ENCODE measurements around the gene XYLT1.

The XYLT1 gene

DNA sequence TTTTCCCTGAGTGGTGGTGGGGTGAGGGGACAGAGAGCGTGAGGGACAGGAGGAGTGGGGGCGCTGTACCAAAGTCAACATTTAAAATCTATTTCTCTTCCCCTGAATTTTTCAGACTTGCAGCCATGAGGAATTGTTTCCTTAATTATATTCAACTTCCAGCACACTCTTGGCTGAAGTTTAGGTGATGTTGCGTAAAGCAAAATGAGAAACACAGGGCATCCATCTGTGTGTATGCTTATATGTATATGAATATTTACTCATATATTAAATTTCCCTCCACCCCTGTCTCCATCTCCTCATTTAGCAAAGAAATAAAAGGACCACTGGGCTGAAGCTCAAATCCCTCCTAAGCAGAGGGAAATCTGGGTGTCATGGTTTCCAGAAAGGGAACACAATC is 218.1 kb downstream of the XYLT1 start:
- H3K4me1 ChIP-seq (ENCODE audit: control insufficient read depth, insufficient read depth, low read depth, low read length): no peaks in the 10 kb centered on the region
- no peak overlapping the region for H2BK5ac ChIP-seq (ENCODE audit: low read depth, low read length, poor library complexity, severe bottlenecking)
- peaks cover 0 to 7% of the 10 kb centered on the region in 2 experiments for H3K36me3 ChIP-seq (ENCODE audit: control insufficient read depth in 1 of 2, insufficient read depth in 2 of 2, low read depth in 1 of 2, low read length in 2 of 2)
- no peak overlapping the region for H2BK120ac ChIP-seq (ENCODE audit: low read depth, low read length)
- H3K18ac ChIP-seq (ENCODE audit: low read depth in 1 of 2, low read length in 2 of 2): no peak overlapping the region
- no peak for DNase-seq
- no peak overlapping the region for H3K4me2 ChIP-seq (ENCODE audit: low read length, poor library complexity, severe bottlenecking)
- no peak overlapping the region for H3K23ac ChIP-seq (ENCODE audit: low read length in 2 of 2)
- no peak overlapping the region for H3K27ac ChIP-seq (ENCODE audit: low read length, poor library complexity, severe bottlenecking)
- no peak overlapping the region for H2BK15ac ChIP-seq (ENCODE audit: low read depth, poor library complexity, severe bottlenecking)
- H3K9me3 ChIP-seq (ENCODE audit: control insufficient read depth, low read length): no peaks in the 10 kb centered on the region
- no peak overlapping the region for H3K14ac ChIP-seq (ENCODE audit: low read length in 2 of 2)
- H3K9ac ChIP-seq (ENCODE audit: low read length): no peak overlapping the region
- H2AFZ ChIP-seq (ENCODE audit: low read depth, low read length): no peak overlapping the region
- no peak overlapping the region for H3K4me3 ChIP-seq (ENCODE audit: insufficient read depth in 1 of 2, low read depth in 1 of 2, low read length in 2 of 2)
- H2BK12ac ChIP-seq (ENCODE audit: low read length in 2 of 2): no peak overlapping the region
- H4K91ac ChIP-seq (ENCODE audit: low read length): no peak overlapping the region
- no peaks in the 10 kb centered on the region for H3K27me3 ChIP-seq (ENCODE audit: control insufficient read depth in 1 of 2, insufficient read depth in 1 of 2, low read length in 2 of 2)
- H2AK5ac ChIP-seq (ENCODE audit: low read length, severe bottlenecking): no peak overlapping the region
- H3K79me1 ChIP-seq (replicated peaks; ENCODE audit: low read length, poor library complexity, severe bottlenecking): no peaks in the 10 kb centered on the region
- no peak overlapping the region for H4K8ac ChIP-seq (ENCODE audit: low read length)
- no peak overlapping the region for H3K4ac ChIP-seq (ENCODE audit: low read depth in 1 of 2, low read length in 2 of 2)
- no CpG with 5 or more reads among the region's 3 CpGs for WGBS

GRCh38 chr16:17252064-17252463 is 218.7 kb downstream of the XYLT1 start:
- no peaks in the 10 kb centered on the region for H3K9me3 ChIP-seq (ENCODE audit: control insufficient read depth, low read length)
- no peaks in the 10 kb centered on the region for H3K4me1 ChIP-seq (ENCODE audit: control insufficient read depth, insufficient read depth, low read depth, low read length)
- H3K4me2 ChIP-seq (ENCODE audit: low read length, poor library complexity, severe bottlenecking): no peak overlapping the region
- H3K27me3 ChIP-seq (ENCODE audit: control insufficient read depth in 1 of 2, insufficient read depth in 1 of 2, low read length in 2 of 2): no peaks in the 10 kb centered on the region
- H3K23ac ChIP-seq (ENCODE audit: low read length in 2 of 2): no peak overlapping the region
- no peak for DNase-seq
- no peak overlapping the region for H3K27ac ChIP-seq (ENCODE audit: low read length, poor library complexity, severe bottlenecking)
- no peak overlapping the region for H3K4ac ChIP-seq (ENCODE audit: low read depth in 1 of 2, low read length in 2 of 2)
- no peak overlapping the region for H4K91ac ChIP-seq (ENCODE audit: low read length)
- no peaks in the 10 kb centered on the region for H3K79me1 ChIP-seq (replicated peaks; ENCODE audit: low read length, poor library complexity, severe bottlenecking)
- H2BK15ac ChIP-seq (ENCODE audit: low read depth, poor library complexity, severe bottlenecking): no peak overlapping the region
- H2BK120ac ChIP-seq (ENCODE audit: low read depth, low read length): no peak overlapping the region
- H3K18ac ChIP-seq (ENCODE audit: low read depth in 1 of 2, low read length in 2 of 2): no peak overlapping the region
- H3K14ac ChIP-seq (ENCODE audit: low read length in 2 of 2): no peak overlapping the region
- 68% methylated on average over 4 of the region's 7 CpGs for WGBS
- no peak overlapping the region for H2AFZ ChIP-seq (ENCODE audit: low read depth, low read length)
- H3K4me3 ChIP-seq (ENCODE audit: insufficient read depth in 1 of 2, low read depth in 1 of 2, low read length in 2 of 2): no peak overlapping the region
- H3K36me3 ChIP-seq (ENCODE audit: control insufficient read depth in 1 of 2, insufficient read depth in 2 of 2, low read depth in 1 of 2, low read length in 2 of 2): peaks cover 0 to 1% of the 10 kb centered on the region in 2 experiments
- no peak overlapping the region for H2BK5ac ChIP-seq (ENCODE audit: low read depth, low read length, poor library complexity, severe bottlenecking)
- no peak overlapping the region for H4K8ac ChIP-seq (ENCODE audit: low read length)
- H3K9ac ChIP-seq (ENCODE audit: low read length): no peak overlapping the region
- no peak overlapping the region for H2BK12ac ChIP-seq (ENCODE audit: low read length in 2 of 2)
- H2AK5ac ChIP-seq (ENCODE audit: low read length, severe bottlenecking): no peak overlapping the region

DNA sequence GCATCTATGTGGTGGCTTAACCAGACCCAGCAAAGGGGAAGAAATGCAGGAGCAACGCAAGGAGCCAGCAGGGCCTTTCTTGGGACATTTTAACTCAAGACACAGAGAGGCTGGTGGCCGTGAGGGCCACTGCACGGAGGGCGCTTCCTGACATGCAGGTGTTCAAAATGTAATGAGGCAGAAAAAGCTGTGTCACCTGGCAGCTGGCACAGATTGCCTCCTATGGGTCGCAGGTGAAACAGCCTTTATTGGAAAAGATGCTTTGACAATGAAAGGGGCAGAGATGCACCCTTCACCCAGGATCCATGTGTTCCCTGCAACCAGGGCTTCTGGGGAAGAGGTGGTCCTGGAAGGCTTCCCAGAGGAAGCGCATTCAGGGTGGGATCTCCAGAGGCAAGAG is 219.3 kb downstream of the XYLT1 start:
- H3K79me1 ChIP-seq (replicated peaks; ENCODE audit: low read length, poor library complexity, severe bottlenecking): no peaks in the 10 kb centered on the region
- no peak overlapping the region for H3K14ac ChIP-seq (ENCODE audit: low read length in 2 of 2)
- no peak overlapping the region for H2BK15ac ChIP-seq (ENCODE audit: low read depth, poor library complexity, severe bottlenecking)
- H3K9me3 ChIP-seq (ENCODE audit: control insufficient read depth, low read length): no peaks in the 10 kb centered on the region
- no peaks in the 10 kb centered on the region for H3K27me3 ChIP-seq (ENCODE audit: control insufficient read depth in 1 of 2, insufficient read depth in 1 of 2, low read length in 2 of 2)
- no peak for DNase-seq
- no peak overlapping the region for H3K9ac ChIP-seq (ENCODE audit: low read length)
- H2BK12ac ChIP-seq (ENCODE audit: low read length in 2 of 2): no peak overlapping the region
- 67% methylated on average over 6 of the region's 6 CpGs for WGBS
- H2AK5ac ChIP-seq (ENCODE audit: low read length, severe bottlenecking): no peak overlapping the region
- no peak overlapping the region for H4K91ac ChIP-seq (ENCODE audit: low read length)
- H3K18ac ChIP-seq (ENCODE audit: low read depth in 1 of 2, low read length in 2 of 2): no peak overlapping the region
- H2AFZ ChIP-seq (ENCODE audit: low read depth, low read length): no peak overlapping the region
- no peak overlapping the region for H3K4ac ChIP-seq (ENCODE audit: low read depth in 1 of 2, low read length in 2 of 2)
- H3K4me3 ChIP-seq (ENCODE audit: insufficient read depth in 1 of 2, low read depth in 1 of 2, low read length in 2 of 2): no peak overlapping the region
- no peak overlapping the region for H2BK5ac ChIP-seq (ENCODE audit: low read depth, low read length, poor library complexity, severe bottlenecking)
- no peak overlapping the region for H3K23ac ChIP-seq (ENCODE audit: low read length in 2 of 2)
- no peaks in the 10 kb centered on the region for H3K36me3 ChIP-seq (ENCODE audit: control insufficient read depth in 1 of 2, insufficient read depth in 2 of 2, low read depth in 1 of 2, low read length in 2 of 2)
- H3K4me2 ChIP-seq (ENCODE audit: low read length, poor library complexity, severe bottlenecking): no peak overlapping the region
- H3K4me1 ChIP-seq (ENCODE audit: control insufficient read depth, insufficient read depth, low read depth, low read length): no peaks in the 10 kb centered on the region
- H2BK120ac ChIP-seq (ENCODE audit: low read depth, low read length): no peak overlapping the region
- H4K8ac ChIP-seq (ENCODE audit: low read length): no peak overlapping the region
- H3K27ac ChIP-seq (ENCODE audit: low read length, poor library complexity, severe bottlenecking): no peak overlapping the region

DNA sequence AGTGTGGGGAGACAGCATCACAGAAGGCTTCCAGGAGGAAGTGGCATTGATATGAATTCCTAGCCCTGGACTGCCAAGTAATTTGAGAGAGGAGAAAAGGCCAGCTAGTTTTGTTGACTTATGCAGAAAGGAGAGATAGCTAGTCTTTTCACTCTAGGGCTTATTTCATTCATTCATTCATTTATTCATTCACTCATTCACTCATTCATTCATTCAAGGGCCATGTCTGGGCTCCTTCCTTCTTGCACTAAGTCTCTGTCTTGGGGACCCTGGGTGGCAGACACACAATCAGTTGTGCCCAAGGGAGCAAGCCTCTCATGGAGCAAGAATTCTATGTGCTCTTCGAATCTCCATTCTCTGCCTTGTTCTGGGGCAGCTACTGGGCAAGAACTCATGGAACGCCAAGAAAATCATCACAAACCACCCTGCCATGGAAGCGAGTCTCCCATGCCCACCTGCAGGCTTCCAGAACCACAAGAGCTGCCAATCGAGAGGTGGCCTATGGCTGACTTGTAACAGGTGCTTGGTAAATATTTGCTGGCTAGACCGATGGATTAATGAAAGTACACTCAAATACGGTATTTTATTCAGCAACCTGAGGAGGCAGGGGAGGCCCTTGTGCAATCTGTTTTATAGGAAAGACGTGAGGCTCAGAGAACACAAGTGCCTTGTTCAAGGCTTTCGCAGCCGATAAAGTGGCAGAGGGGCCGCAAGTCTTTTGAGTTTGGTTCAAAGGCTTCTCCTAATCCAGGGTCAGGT is 223.6 kb downstream of the XYLT1 start:
- no peaks in the 10 kb centered on the region for H3K9me3 ChIP-seq (ENCODE audit: control insufficient read depth, low read length)
- no peak overlapping the region for H3K23ac ChIP-seq (ENCODE audit: low read length in 2 of 2)
- no peak overlapping the region for H3K18ac ChIP-seq (ENCODE audit: low read depth in 1 of 2, low read length in 2 of 2)
- H3K36me3 ChIP-seq (ENCODE audit: control insufficient read depth in 1 of 2, insufficient read depth in 2 of 2, low read depth in 1 of 2, low read length in 2 of 2): peaks cover 0 to 2% of the 10 kb centered on the region in 2 experiments
- no peak for DNase-seq
- no peak overlapping the region for H3K14ac ChIP-seq (ENCODE audit: low read length in 2 of 2)
- H2BK5ac ChIP-seq (ENCODE audit: low read depth, low read length, poor library complexity, severe bottlenecking): no peak overlapping the region
- H3K9ac ChIP-seq (ENCODE audit: low read length): no peak overlapping the region
- 76% methylated on average over 10 of the region's 10 CpGs for WGBS
- H4K91ac ChIP-seq (ENCODE audit: low read length): no peak overlapping the region
- H3K27ac ChIP-seq (ENCODE audit: low read length, poor library complexity, severe bottlenecking): no peak overlapping the region
- no peak overlapping the region for H2AFZ ChIP-seq (ENCODE audit: low read depth, low read length)
- no peak overlapping the region for H3K4ac ChIP-seq (ENCODE audit: low read depth in 1 of 2, low read length in 2 of 2)
- H3K4me2 ChIP-seq (ENCODE audit: low read length, poor library complexity, severe bottlenecking): no peak overlapping the region
- no peak overlapping the region for H2BK15ac ChIP-seq (ENCODE audit: low read depth, poor library complexity, severe bottlenecking)
- H3K27me3 ChIP-seq (ENCODE audit: control insufficient read depth in 1 of 2, insufficient read depth in 1 of 2, low read length in 2 of 2): no peaks in the 10 kb centered on the region
- H2AK5ac ChIP-seq (ENCODE audit: low read length, severe bottlenecking): no peak overlapping the region
- no peaks in the 10 kb centered on the region for H3K79me1 ChIP-seq (replicated peaks; ENCODE audit: low read length, poor library complexity, severe bottlenecking)
- no peak overlapping the region for H2BK12ac ChIP-seq (ENCODE audit: low read length in 2 of 2)
- no peak overlapping the region for H3K4me3 ChIP-seq (ENCODE audit: insufficient read depth in 1 of 2, low read depth in 1 of 2, low read length in 2 of 2)
- no peak overlapping the region for H2BK120ac ChIP-seq (ENCODE audit: low read depth, low read length)
- no peaks in the 10 kb centered on the region for H3K4me1 ChIP-seq (ENCODE audit: control insufficient read depth, insufficient read depth, low read depth, low read length)
- no peak overlapping the region for H4K8ac ChIP-seq (ENCODE audit: low read length)

All from mesenchymal stem cell (in vitro differentiated cells and primary cell).